Kidney (tissue), 14 donors: ENCODE data around the gene PLXNA2. TPM values are rescaled to one million over a fixed set of nuclear protein-coding genes. Genes with fewer than 3 reads are reported as not detected.

Experiments used
- DNase-seq, 5 donors: peaks; one replicate each; pipeline ENCODE4 v3.0.0-alpha.2; 2013 to 2020
- FAIRE-seq: peaks from 2 replicates; lab custom pipeline; 2012; peaks lifted over from hg19 to GRCh38; lab: Jason Lieb, UNC
- H3K27ac ChIP-seq, 2 donors: one replicate each; pipeline ENCODE4 v1.7.0; 2013; ENCODE audit warnings: low read depth in 2 of 2, low read length in 2 of 2, inconsistent platforms in 1 of 2
- H3K27me3 ChIP-seq: one replicate; pipeline ENCODE4 v1.7.1; 2013; ENCODE audit warnings: low read length, inconsistent platforms; ENCODE audit not compliant: control insufficient read depth, insufficient read depth
- H3K36me3 ChIP-seq, 3 donors: one replicate each; pipeline versions ENCODE4 v1.7.0 to v1.7.1; 2013; ENCODE audit warnings: low read length in 3 of 3, control low read depth in 1 of 3, inconsistent platforms in 1 of 3; ENCODE audit not compliant: insufficient read depth in 3 of 3, control insufficient read depth in 2 of 3
- H3K4me1 ChIP-seq, 3 donors: one replicate each; pipeline versions ENCODE4 v1.7.0 to v1.7.1; 2013; ENCODE audit warnings: low read length in 3 of 3, inconsistent platforms in 1 of 3, low read depth in 1 of 3; ENCODE audit not compliant: control insufficient read depth in 2 of 3, insufficient read depth in 2 of 3
- H3K4me3 ChIP-seq, 3 donors: one replicate each; pipeline versions ENCODE4 v1.7.0 to v1.8.1; 2013; ENCODE audit warnings: low read length in 3 of 3, control low read depth in 1 of 3, inconsistent platforms in 1 of 3
- H3K9ac ChIP-seq, 3 donors: one replicate each; pipeline versions ENCODE4 v1.7.0 to v1.7.1; 2013; ENCODE audit warnings: low read length in 3 of 3, control low read depth in 1 of 3, inconsistent platforms in 1 of 3
- H3K9me3 ChIP-seq, 3 donors: one replicate each; pipeline versions ENCODE4 v1.7.0 to v1.7.1; 2013; ENCODE audit warnings: low read length in 3 of 3, control low read depth in 1 of 3, inconsistent platforms in 1 of 3; ENCODE audit not compliant: control insufficient read depth in 2 of 3, insufficient read depth in 1 of 3
- CTCF ChIP-seq: IDR thresholded peaks from 3 replicates; pipeline ENCODE4 v1.5.1; 2012; ENCODE audit warnings: mild to moderate bottlenecking, moderate library complexity, borderline replicate concordance; ENCODE audit not compliant: insufficient read depth; ENCODE audit errors: extremely low read depth
- intact Hi-C: fragments of 100-400 bp; cut with DNase I; formaldehyde crosslinking; loops from one replicate; pipeline ENCODE4 v1.11.1; 2022
- polyA plus RNA-seq: library from polyadenylated mRNA; stranded (reverse); fragments of 350-450 nt; fragmentation: Illumina TruSeq; extraction: RNeasy Lipid Tissue Mini Kit (QIAGEN cat#74804); gene quantifications from one replicate; pipeline ENCODE4 v1.2.3, GENCODE V29; 2014; ENCODE audit warnings: low read depth, low replicate concordance; ENCODE audit not compliant: insufficient read depth
- total RNA-seq: library from RNA; stranded (reverse); fragmentation: NEBNext Ultra II Directional; extraction: Animal tissue kit (Norgen Biotek cat#: 25700); gene quantifications from one replicate; pipeline ENCODE4 v1.2.1, GENCODE V29; 2021
- donor health status: control.
- donor health status: control.
- donor health status: control.
- donor health status: control.
- donor health status: control.
- donor health status: DM: yes; HTN: yes; CAD: no.
- donor health status: Normal renal cell carcinoma (clear cell type).

PLXNA2 gene
- total and polyA plus RNA-seq, 2 donors from 2014 or later, result 2.4 to 27.9 TPM

DNA sequence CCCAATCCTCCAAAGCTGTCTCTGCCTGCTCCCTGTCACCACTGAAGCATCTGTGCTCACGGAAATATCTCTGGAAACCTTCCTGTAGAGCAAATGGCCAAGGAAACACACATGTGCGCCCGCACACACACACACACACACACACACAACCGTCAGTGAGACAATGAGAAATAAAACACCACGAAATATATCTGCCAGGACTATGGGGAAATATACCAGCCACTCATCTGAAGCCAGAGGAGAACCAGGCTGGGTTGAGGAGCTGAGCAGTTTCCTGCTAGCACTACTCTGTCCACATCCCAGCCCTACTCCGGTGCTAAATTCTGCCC is 25.1 kb upstream of the PLXNA2 start:
- H3K4me1 ChIP-seq, result no peaks in the 10 kb centered on the region
- no peak overlapping the region for H3K27ac ChIP-seq
- H3K9ac ChIP-seq, result no peak overlapping the region
- no peak for DNase-seq
- no peaks in the 10 kb centered on the region for H3K9me3 ChIP-seq
- TF ChIP-seq CTCF, result no peak
- intact Hi-C loops, result no loop called here
- H3K27me3 ChIP-seq, result no peaks in the 10 kb centered on the region
- FAIRE-seq, result no peak
- no peaks in the 10 kb centered on the region for H3K36me3 ChIP-seq
- H3K4me3 ChIP-seq, result no peak overlapping the region

GRCh38 chr1:208268541-208269337 is 24.6 kb upstream of the PLXNA2 start:
- no peaks in the 10 kb centered on the region for H3K9me3 ChIP-seq
- no peaks in the 10 kb centered on the region for H3K36me3 ChIP-seq
- DNase-seq (no peak), FAIRE-seq (no peak)
- no peak overlapping the region for H3K9ac ChIP-seq
- no peak for TF ChIP-seq CTCF
- H3K4me3 ChIP-seq, result no peak overlapping the region
- H3K27ac ChIP-seq, result no peak overlapping the region
- intact Hi-C loops, result no loop called here
- no peaks in the 10 kb centered on the region for H3K4me1 ChIP-seq
- no peaks in the 10 kb centered on the region for H3K27me3 ChIP-seq

- no peak overlapping the region for H3K4me3 ChIP-seq
- H3K9me3 ChIP-seq, result no peaks in the 10 kb centered on the region
- H3K4me1 ChIP-seq, result no peaks in the 10 kb centered on the region
- H3K27me3 ChIP-seq, result no peaks in the 10 kb centered on the region
- no peak for FAIRE-seq
- intact Hi-C loops, result no loop called here
- no peak for DNase-seq
- H3K27ac ChIP-seq, result no peak overlapping the region
- TF ChIP-seq CTCF, result no peak
- H3K36me3 ChIP-seq, result no peaks in the 10 kb centered on the region
- no peak overlapping the region for H3K9ac ChIP-seq
These were observed 21.3 kb upstream of the PLXNA2 start for GRCh38 chr1:208265525-208265924.

DNA sequence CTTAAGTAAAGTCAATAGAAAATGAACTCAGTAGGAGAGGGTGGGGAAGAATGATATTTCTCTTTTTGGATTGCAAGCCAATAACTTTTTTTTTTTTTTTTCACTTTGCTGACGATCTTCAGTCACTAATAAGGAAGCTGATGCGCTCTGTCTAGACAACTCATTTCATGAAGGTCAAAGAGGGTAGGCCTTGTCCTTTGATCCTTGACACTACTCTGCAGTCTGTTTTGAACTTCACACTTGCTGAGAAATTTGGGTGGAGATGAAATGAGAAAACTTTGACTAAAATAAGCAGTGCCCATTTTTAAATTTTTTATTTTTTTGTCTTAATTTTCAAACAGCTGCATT is 20.9 kb upstream of the PLXNA2 start:
- FAIRE-seq, result no peak
- no peak for DNase-seq
- no peak for TF ChIP-seq CTCF

More for the DNA sequence above, 20.9 kb upstream of the PLXNA2 start:
- H3K36me3 ChIP-seq, result no peaks in the 10 kb centered on the region
- H3K27me3 ChIP-seq, result no peaks in the 10 kb centered on the region
- no peak overlapping the region for H3K4me3 ChIP-seq
- no peaks in the 10 kb centered on the region for H3K4me1 ChIP-seq
- intact Hi-C loops, result no loop called here
- H3K9ac ChIP-seq, result no peak overlapping the region
- H3K27ac ChIP-seq, result no peak overlapping the region
- no peaks in the 10 kb centered on the region for H3K9me3 ChIP-seq
